GM06990 (cell line): ENCODE data around the gene THOC5.

ENCODE experiments used
- DNase-seq: peaks from one replicate; pipeline ENCODE4 v3.0.0-alpha.2; 2011; ENCODE audit not compliant: insufficient read length; ENCODE audit errors: extremely low read depth
- H3K27me3 ChIP-seq: replicated peaks from 2 replicates; pipeline ENCODE4 v1.6.0; 2011; ENCODE audit warnings: low read length; ENCODE audit not compliant: control insufficient read depth, insufficient read depth
- H3K36me3 ChIP-seq: 2 replicates; pipeline ENCODE4 v1.5.1; 2011; ENCODE audit warnings: low read length; ENCODE audit not compliant: control insufficient read depth, insufficient read depth
- H3K4me3 ChIP-seq: replicated peaks from 2 replicates; pipeline ENCODE4 v1.5.1; 2011; ENCODE audit warnings: low read depth, mild to moderate bottlenecking, control low read depth, low read length
- CTCF ChIP-seq: IDR thresholded peaks from 2 replicates; pipeline ENCODE4 v1.5.1; 2011; ENCODE audit warnings: low read length, control low read depth, mild to moderate bottlenecking, inconsistent platforms; ENCODE audit not compliant: insufficient read depth, poor library complexity, severe bottlenecking

The THOC5 gene

GRCh38 chr22:29517215-29517908 lies 36.2 kb downstream of the THOC5 start:
- TF ChIP-seq CTCF: no peak
- H3K4me3 ChIP-seq: no peak overlapping the region
- peaks cover 33% of the 10 kb centered on the region for H3K36me3 ChIP-seq
- no peaks in the 10 kb centered on the region for H3K27me3 ChIP-seq
- DNase-seq: no peak

- no peak for TF ChIP-seq CTCF
- no peak overlapping the region for H3K4me3 ChIP-seq
- peaks cover 22% of the 10 kb centered on the region for H3K36me3 ChIP-seq
- DNase-seq: no peak
- H3K27me3 ChIP-seq: no peaks in the 10 kb centered on the region
Observed at GRCh38 chr22:29512031-29512430, 41.5 kb downstream of the THOC5 start.

- TF ChIP-seq CTCF: no peak
- DNase-seq: no peak
- H3K36me3 ChIP-seq: peaks cover 16% of the 10 kb centered on the region
Observed at GRCh38 chr22:29511126-29511862, 42.3 kb downstream of the THOC5 start.

GRCh38 chr22:29510542-29510941 lies 43.0 kb downstream of the THOC5 start:
- H3K4me3 ChIP-seq: no peak overlapping the region
- DNase-seq: no peak
- no peak for TF ChIP-seq CTCF
- H3K36me3 ChIP-seq: peaks cover 10% of the 10 kb centered on the region
- H3K27me3 ChIP-seq: no peaks in the 10 kb centered on the region

More at GRCh38 chr22:29511126-29511862, 42.3 kb downstream of the THOC5 start:
- no peak overlapping the region for H3K4me3 ChIP-seq
- no peaks in the 10 kb centered on the region for H3K27me3 ChIP-seq

GRCh38 chr22:29509815-29510214 lies 43.7 kb downstream of the THOC5 start:
- Histone ChIP-seq H3K4me3 (no peak overlapping the region), H3K27me3 (no peaks in the 10 kb centered on the region), H3K36me3 (peaks cover 10% of the 10 kb centered on the region)
- TF ChIP-seq CTCF: no peak
- DNase-seq: no peak
